Colonic mucosa (tissue), 4 donors: ENCODE data around the gene IKBKG. TPM values are rescaled to one million over a fixed set of nuclear protein-coding genes. Genes with fewer than 3 reads are reported as not detected.

ENCODE experiments used
- DNase-seq: peaks from one replicate; pipeline ENCODE4 v3.0.0-alpha.2; 2020
- H3K27ac ChIP-seq: fragments of 200-600 bp; one replicate; pipeline ENCODE4 v1.8.0; 2021
- H3K27me3 ChIP-seq: fragments of 200-600 bp; one replicate; pipeline ENCODE4 v1.8.0; 2021
- H3K36me3 ChIP-seq: fragments of 200-600 bp; one replicate; pipeline ENCODE4 v1.8.0; 2021
- H3K4me1 ChIP-seq: fragments of 200-600 bp; one replicate; pipeline ENCODE4 v1.8.0; 2021; ENCODE audit warnings: mild to moderate bottlenecking
- H3K4me3 ChIP-seq: fragments of 200-600 bp; one replicate; pipeline ENCODE4 v1.8.0; 2021
- H3K9ac ChIP-seq, 2 donors: one replicate each; pipeline ENCODE4 v1.7.0; 2013; ENCODE audit warnings: control low read depth in 2 of 2, low read depth in 2 of 2, low read length in 2 of 2
- H3K9me3 ChIP-seq: fragments of 200-600 bp; one replicate; pipeline ENCODE4 v1.8.0; 2021
- intact Hi-C: fragments of 100-400 bp; cut with DNase I; formaldehyde crosslinking; loops from one replicate; pipeline ENCODE4 v1.14.1; 2022
- total RNA-seq, 2 donors: library from RNA; stranded (reverse); fragmentation: NEBNext Ultra II Directional in 1 of 2; extraction: Animal tissue kit (Norgen Biotek cat#: 25700) in 1 of 2; gene quantifications; one replicate each; pipeline ENCODE4 v1.2.1, GENCODE V29; 2021
- TF ChIP-seq, protein P1 (sequence below): fragments of 200-600 bp; IDR thresholded peaks from one replicate; pipeline ENCODE4 v1.8.0; 2022; ENCODE audit warnings: antibody characterized with exemption, mild to moderate bottlenecking
- donor health status: healthy.
- donor health status: DM: no; HTN: no; CAD: no.
- donor health status: DM: no; HTN: no; CAD: no.

Gene IKBKG
- total RNA-seq, 2 donors from 2014 or later: 20.6 to 28.4 TPM

DNA sequence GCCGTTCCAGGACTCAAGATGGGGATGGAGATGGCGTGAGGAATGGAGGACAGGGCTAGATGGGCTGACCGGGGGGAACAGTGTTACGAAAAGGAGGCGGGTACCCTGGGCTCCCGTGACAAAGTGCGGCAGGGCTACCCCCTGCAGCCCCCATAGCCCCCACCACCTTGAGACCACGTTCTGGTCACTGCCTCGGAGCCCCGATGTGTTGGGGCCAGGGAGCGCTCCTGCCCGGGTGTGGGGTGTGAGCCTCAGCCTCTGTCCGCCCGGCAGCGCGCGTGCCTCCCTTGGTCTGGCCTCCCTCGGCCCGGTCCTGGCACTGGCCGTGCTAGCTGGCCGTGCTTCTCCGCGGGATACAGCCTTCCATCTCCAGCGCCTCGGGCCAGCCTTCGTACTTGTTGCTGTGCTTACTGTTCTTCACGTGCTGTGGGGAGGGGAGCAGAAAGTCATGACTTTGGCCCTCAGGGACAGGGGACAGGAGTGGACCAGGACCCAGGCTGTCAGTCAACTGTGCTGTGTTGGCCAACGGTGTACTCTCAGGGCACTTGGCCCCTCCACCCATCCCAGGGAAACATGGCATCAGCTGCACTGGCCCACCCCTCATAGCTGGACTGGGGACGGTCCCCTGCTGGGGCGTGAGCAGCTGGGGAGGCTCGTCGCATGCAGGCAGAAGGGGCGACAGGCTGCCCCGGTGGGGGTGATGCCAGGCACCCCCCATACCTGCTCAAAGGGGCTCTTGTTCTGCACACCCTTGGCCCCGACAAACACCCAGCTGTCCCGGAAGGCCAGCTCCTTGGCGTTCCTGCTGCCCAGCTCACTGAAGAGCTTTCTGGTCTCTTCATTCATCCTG lies 40.7 kb upstream of the IKBKG start:
- no peak for DNase-seq
- Histone ChIP-seq H3K4me1 (no peaks in the 10 kb centered on the region), H3K9ac (no peak overlapping the region), H3K27ac (no peak overlapping the region), H3K36me3 (no peaks in the 10 kb centered on the region), H3K4me3 (no peak overlapping the region), H3K27me3 (no peaks in the 10 kb centered on the region), H3K9me3 (no peaks in the 10 kb centered on the region)
- TF ChIP-seq, protein P1, sequence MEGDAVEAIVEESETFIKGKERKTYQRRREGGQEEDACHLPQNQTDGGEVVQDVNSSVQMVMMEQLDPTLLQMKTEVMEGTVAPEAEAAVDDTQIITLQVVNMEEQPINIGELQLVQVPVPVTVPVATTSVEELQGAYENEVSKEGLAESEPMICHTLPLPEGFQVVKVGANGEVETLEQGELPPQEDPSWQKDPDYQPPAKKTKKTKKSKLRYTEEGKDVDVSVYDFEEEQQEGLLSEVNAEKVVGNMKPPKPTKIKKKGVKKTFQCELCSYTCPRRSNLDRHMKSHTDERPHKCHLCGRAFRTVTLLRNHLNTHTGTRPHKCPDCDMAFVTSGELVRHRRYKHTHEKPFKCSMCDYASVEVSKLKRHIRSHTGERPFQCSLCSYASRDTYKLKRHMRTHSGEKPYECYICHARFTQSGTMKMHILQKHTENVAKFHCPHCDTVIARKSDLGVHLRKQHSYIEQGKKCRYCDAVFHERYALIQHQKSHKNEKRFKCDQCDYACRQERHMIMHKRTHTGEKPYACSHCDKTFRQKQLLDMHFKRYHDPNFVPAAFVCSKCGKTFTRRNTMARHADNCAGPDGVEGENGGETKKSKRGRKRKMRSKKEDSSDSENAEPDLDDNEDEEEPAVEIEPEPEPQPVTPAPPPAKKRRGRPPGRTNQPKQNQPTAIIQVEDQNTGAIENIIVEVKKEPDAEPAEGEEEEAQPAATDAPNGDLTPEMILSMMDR: no peak
- intact Hi-C loops: no loop called here

DNA sequence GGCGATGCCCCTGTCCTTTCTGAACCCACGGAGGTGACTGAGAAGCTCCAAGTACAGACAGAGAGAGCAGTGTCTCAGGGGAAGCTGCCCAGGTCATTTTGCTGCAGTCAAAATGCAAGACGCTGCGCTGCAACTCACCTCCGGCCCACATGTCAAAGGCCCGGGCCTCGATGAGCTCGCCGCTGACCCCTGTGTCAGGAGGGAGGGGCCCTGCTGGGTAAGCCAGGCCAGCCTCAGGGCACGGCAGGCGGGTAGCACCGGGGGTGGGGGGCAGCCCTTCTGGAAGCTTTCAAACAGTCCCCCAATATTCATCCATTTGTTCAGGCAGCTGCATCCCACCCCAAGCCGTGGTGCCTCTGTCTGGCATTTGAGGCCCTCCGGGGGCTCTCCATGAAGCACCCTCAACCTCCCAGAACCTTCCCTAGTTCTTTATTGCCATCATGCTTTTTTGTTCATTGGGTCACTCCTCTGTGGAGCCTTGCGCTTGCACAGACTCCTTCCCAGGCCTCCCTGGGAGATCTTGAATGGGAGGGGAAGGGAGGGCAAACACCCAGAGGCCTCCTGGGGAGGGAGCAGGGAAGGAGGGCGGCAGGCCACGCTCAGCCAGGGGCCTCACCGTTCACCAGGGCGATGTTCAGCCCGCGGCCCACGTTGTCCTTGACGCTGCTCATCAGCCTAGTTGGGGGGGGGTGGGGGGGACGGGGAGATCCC lies 39.6 kb upstream of the IKBKG start:
- Histone ChIP-seq H3K4me3 (no peak overlapping the region), H3K9me3 (no peaks in the 10 kb centered on the region), H3K27me3 (no peaks in the 10 kb centered on the region), H3K36me3 (no peaks in the 10 kb centered on the region), H3K9ac (no peak overlapping the region), H3K4me1 (no peaks in the 10 kb centered on the region), H3K27ac (no peak overlapping the region)
- TF ChIP-seq, protein P1: no peak
- DNase-seq: no peak
- intact Hi-C loops: no loop called here

DNA sequence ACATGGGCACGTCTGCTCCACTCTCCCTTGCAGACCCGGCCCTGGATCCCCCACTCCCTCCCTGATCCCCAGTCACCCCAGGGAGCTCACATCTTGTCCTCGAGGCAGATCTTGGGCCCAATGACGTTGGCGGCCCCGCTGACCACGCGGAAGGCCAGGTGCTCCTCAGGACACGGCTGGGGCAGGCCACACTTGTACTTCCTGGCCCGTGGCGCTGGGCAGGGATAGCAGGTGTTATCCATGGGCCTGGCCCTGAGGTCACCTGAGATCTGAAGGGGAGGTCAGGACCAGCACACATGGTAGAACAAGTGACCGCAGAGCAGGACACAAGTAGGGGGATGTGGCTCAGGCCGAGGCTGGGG lies 39.1 kb upstream of the IKBKG start:
- H3K36me3 ChIP-seq: no peaks in the 10 kb centered on the region
- H3K4me3 ChIP-seq: no peak overlapping the region
- TF ChIP-seq, protein P1: no peak
- no peaks in the 10 kb centered on the region for H3K9me3 ChIP-seq
- DNase-seq: no peak
- H3K9ac ChIP-seq: no peak overlapping the region
- H3K4me1 ChIP-seq: no peaks in the 10 kb centered on the region
- no peak overlapping the region for H3K27ac ChIP-seq
- intact Hi-C loops: no loop called here
- H3K27me3 ChIP-seq: no peaks in the 10 kb centered on the region

DNA sequence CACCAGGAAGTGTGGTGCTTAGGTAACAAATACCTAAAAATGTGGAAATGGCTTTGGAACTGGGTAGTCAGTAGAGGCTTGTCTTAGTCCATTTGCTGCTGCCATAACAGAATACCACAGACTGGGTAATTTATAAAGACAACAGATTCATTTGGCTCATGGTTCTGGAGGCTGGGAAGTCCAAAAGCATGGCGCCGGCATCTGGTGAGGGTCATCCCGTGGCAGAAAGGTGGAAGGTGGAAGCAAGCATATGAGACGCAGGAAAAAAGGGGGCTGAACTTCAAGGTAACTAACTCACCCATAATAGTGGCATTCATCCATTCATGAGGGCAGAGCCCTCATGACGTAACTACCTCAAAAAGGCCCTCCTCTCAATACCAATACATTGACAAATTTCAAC lies 38.0 kb upstream of the IKBKG start:
- no peak for DNase-seq
- no peak overlapping the region for H3K27ac ChIP-seq
- no peak overlapping the region for H3K4me3 ChIP-seq
- intact Hi-C loops: no loop called here
- no peaks in the 10 kb centered on the region for H3K36me3 ChIP-seq
- H3K9me3 ChIP-seq: no peaks in the 10 kb centered on the region
- no peaks in the 10 kb centered on the region for H3K4me1 ChIP-seq
- no peak overlapping the region for H3K9ac ChIP-seq
- H3K27me3 ChIP-seq: no peaks in the 10 kb centered on the region
- TF ChIP-seq, protein P1: no peak

DNA sequence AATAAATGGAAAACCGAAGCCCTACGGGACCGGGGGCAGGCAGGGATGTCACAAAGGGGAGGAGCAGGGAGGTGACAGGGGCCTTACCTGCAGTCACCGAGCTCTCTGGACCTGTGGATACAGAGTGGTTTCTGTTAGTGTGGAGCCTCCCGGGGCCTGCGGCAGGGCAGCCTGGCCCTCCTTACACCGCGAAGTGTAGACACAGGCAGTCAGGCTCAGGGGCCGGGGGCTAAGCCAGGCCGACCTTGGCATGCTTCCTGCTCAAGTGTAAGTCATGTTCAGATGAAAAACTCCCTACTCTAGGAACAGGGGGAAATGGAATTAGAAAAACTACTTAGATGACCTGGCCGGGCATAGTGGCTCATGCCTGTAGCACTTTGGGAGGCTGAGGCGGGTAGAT lies 35.7 kb upstream of the IKBKG start:
- Histone ChIP-seq H3K4me3 (no peak overlapping the region), H3K9me3 (no peaks in the 10 kb centered on the region), H3K4me1 (no peaks in the 10 kb centered on the region), H3K27ac (no peak overlapping the region), H3K27me3 (no peaks in the 10 kb centered on the region), H3K36me3 (no peaks in the 10 kb centered on the region), H3K9ac (no peak overlapping the region)
- intact Hi-C loops: no loop called here
- DNase-seq: no peak
- TF ChIP-seq, protein P1: no peak
